H1 (cell line): ENCODE measurements around the gene CTBP2. TPM values are rescaled to one million over a fixed set of nuclear protein-coding genes. Genes with fewer than 3 reads are reported as not detected.

ENCODE experiments used
- CTCF ChIA-PET: fragments of 300-600 bp; sonication (Branson Sonifier 250); formaldehyde crosslinking; loops from one replicate; lab custom pipeline; 2021; ENCODE audit not compliant: partially characterized antibody; lab: Charles Lee
- POLR2A ChIA-PET: fragments of 300-600 bp; sonication (Branson Sonifier 250); formaldehyde crosslinking; loops from one replicate; lab custom pipeline; 2021; ENCODE audit warnings: inconsistent platforms; ENCODE audit not compliant: partially characterized antibody; lab: Charles Lee
- DNase-seq, 2 experiments: peaks; one replicate each; pipeline versions ENCODE4 v3.0.0 to v3.0.0-alpha.2; 2010 to 2022; ENCODE audit warnings: low spot score in 2 of 2, low read depth in 1 of 2, mixed read lengths in 1 of 2
- FAIRE-seq: peaks from 2 replicates; lab custom pipeline; 2011; peaks lifted over from hg19 to GRCh38; lab: Jason Lieb, UNC
- H2AFZ ChIP-seq: 2 replicates; pipeline ENCODE4 v1.8.1; 2012; ENCODE audit warnings: low read length, inconsistent platforms
- H2AK5ac ChIP-seq: 2 replicates; pipeline ENCODE4 v1.6.1; 2013; ENCODE audit warnings: low read depth, low read length
- H2BK120ac ChIP-seq: replicated peaks from 2 replicates; pipeline ENCODE3; 2013; ENCODE audit warnings: low read depth, low read length, inconsistent platforms
- H2BK12ac ChIP-seq: 2 replicates; pipeline ENCODE4 v1.6.1; 2013; ENCODE audit warnings: low read depth, low read length
- H2BK15ac ChIP-seq: 2 replicates; pipeline ENCODE4 v1.6.1; 2013; ENCODE audit warnings: low read length
- H2BK20ac ChIP-seq: 2 replicates; pipeline ENCODE4 v1.6.1; 2013; ENCODE audit warnings: low read length
- H2BK5ac ChIP-seq: 2 replicates; pipeline ENCODE4 v1.6.1; 2013; ENCODE audit warnings: low read depth, low read length
- H3K14ac ChIP-seq: 2 replicates; pipeline ENCODE4 v1.6.1; 2013; ENCODE audit warnings: inconsistent platforms; ENCODE audit not compliant: insufficient read length
- H3K18ac ChIP-seq: 2 replicates; pipeline ENCODE4 v1.6.1; 2013; ENCODE audit warnings: low read length; ENCODE audit errors: extremely low read depth
- H3K23ac ChIP-seq: 2 replicates; pipeline ENCODE4 v1.6.1; 2013; ENCODE audit warnings: inconsistent platforms; ENCODE audit not compliant: insufficient read length
- H3K23me2 ChIP-seq: 2 replicates; pipeline ENCODE4 v1.6.1; 2013; ENCODE audit warnings: low read depth, low read length
- H3K27ac ChIP-seq: 2 replicates; pipeline ENCODE4 v1.6.1; 2011; ENCODE audit warnings: low read depth, low read length, inconsistent platforms
- H3K27me3 ChIP-seq, 4 experiments: replicated peaks in 1 of 4; 1 replicate in 1 of 4; 2 replicates in 3 of 4; pipeline versions ENCODE4 v1.6.1 to v1.8.1; 2011 to 2013; ENCODE audit warnings: low read length in 3 of 4, mild to moderate bottlenecking in 3 of 4, inconsistent platforms in 2 of 4, mixed read lengths in 2 of 4, moderate library complexity in 1 of 4; ENCODE audit not compliant: control insufficient read depth in 3 of 4, insufficient read depth in 3 of 4; ENCODE audit errors: extremely low read depth in 1 of 4
- H3K36me3 ChIP-seq, 4 experiments: 2 replicates each; pipeline versions ENCODE4 v1.6.1 to v1.8.1; 2011 to 2013; ENCODE audit warnings: mild to moderate bottlenecking in 4 of 4, low read length in 3 of 4, moderate library complexity in 2 of 4, control low read depth in 1 of 4, inconsistent platforms in 1 of 4; ENCODE audit not compliant: insufficient read depth in 4 of 4, control insufficient read depth in 2 of 4
- H3K4ac ChIP-seq: replicated peaks from 2 replicates; pipeline ENCODE3; 2013; ENCODE audit warnings: low read length, low read depth, mixed read lengths, inconsistent platforms; ENCODE audit not compliant: insufficient read length
- H3K4me1 ChIP-seq, 4 experiments: replicated peaks in 1 of 4; 1 replicate in 1 of 4; 2 replicates in 3 of 4; pipeline versions ENCODE4 v1.6.1 to v1.8.1; 2011 to 2013; ENCODE audit warnings: low read length in 3 of 4, inconsistent platforms in 2 of 4, mixed read lengths in 1 of 4; ENCODE audit not compliant: insufficient read depth in 4 of 4, control insufficient read depth in 3 of 4
- H3K4me2 ChIP-seq, 2 experiments: 2 replicates each; pipeline versions ENCODE4 v1.6.1 to v1.8.1; 2011 to 2013; ENCODE audit warnings: low read depth in 2 of 2, low read length in 2 of 2, control low read depth in 1 of 2, inconsistent platforms in 1 of 2, mild to moderate bottlenecking in 1 of 2; ENCODE audit not compliant: insufficient read depth in 1 of 2
- H3K4me3 ChIP-seq, 4 experiments: fragments of 200-600, 300-600 bp in 1 of 4; sonication (generic), shearing (Covaris generic), sonication (Bioruptor Twin) in 1 of 4; 2 replicates each; pipeline versions ENCODE4 v1.5.1 to v1.8.1; 2011 to 2016; ENCODE audit warnings: low read length in 4 of 4, low read depth in 3 of 4, control low read depth in 2 of 4, inconsistent platforms in 2 of 4, mild to moderate bottlenecking in 2 of 4, mixed read lengths in 1 of 4, moderate library complexity in 1 of 4; ENCODE audit not compliant: insufficient read depth in 2 of 4; ENCODE audit errors: extremely low read depth in 1 of 4
- H3K56ac ChIP-seq: replicated peaks from 2 replicates; pipeline ENCODE3; 2013; ENCODE audit warnings: low read depth, mild to moderate bottlenecking, mixed read lengths, low read length, inconsistent platforms; ENCODE audit not compliant: insufficient read length
- H3K79me1 ChIP-seq: 2 replicates; pipeline ENCODE4 v1.6.1; 2013; ENCODE audit warnings: low read depth, low read length, control low read depth
- H3K79me2 ChIP-seq, 2 experiments: 2 replicates each; pipeline versions ENCODE4 v1.6.1 to v1.8.1; 2012 to 2013; ENCODE audit warnings: low read length in 2 of 2, mild to moderate bottlenecking in 2 of 2, inconsistent platforms in 1 of 2; ENCODE audit not compliant: insufficient read depth in 2 of 2, control insufficient read depth in 1 of 2
- H3K9ac ChIP-seq, 4 experiments: replicated peaks in 1 of 4; 1 replicate in 1 of 4; 2 replicates in 3 of 4; pipeline versions ENCODE4 v1.6.1 to v1.8.1; 2011 to 2013; ENCODE audit warnings: low read depth in 3 of 4, low read length in 3 of 4, control low read depth in 2 of 4, mild to moderate bottlenecking in 2 of 4, moderate library complexity in 2 of 4, inconsistent platforms in 1 of 4; ENCODE audit errors: extremely low read depth in 1 of 4
- H3K9me3 ChIP-seq, 2 experiments: 2 replicates each; pipeline versions ENCODE4 v1.6.1 to v1.8.1; 2012 to 2013; ENCODE audit warnings: mild to moderate bottlenecking in 2 of 2, moderate library complexity in 2 of 2, control low read depth in 1 of 2, inconsistent platforms in 1 of 2, low read depth in 1 of 2, low read length in 1 of 2, mixed read lengths in 1 of 2; ENCODE audit not compliant: insufficient read depth in 2 of 2
- H4K20me1 ChIP-seq, 2 experiments: replicated peaks in 1 of 2; 2 replicates each; pipeline versions ENCODE3 to v1.8.1; 2011 to 2013; ENCODE audit warnings: inconsistent platforms in 2 of 2, low read length in 2 of 2, mild to moderate bottlenecking in 1 of 2; ENCODE audit not compliant: insufficient read depth in 2 of 2, control insufficient read depth in 1 of 2
- H4K5ac ChIP-seq: 2 replicates; pipeline ENCODE4 v1.6.1; 2013; ENCODE audit warnings: low read length, low read depth, mixed read lengths, inconsistent platforms; ENCODE audit not compliant: insufficient read length
- H4K8ac ChIP-seq: 2 replicates; pipeline ENCODE4 v1.8.0; 2013; ENCODE audit warnings: mild to moderate bottlenecking, moderate library complexity, low read length, inconsistent platforms; ENCODE audit not compliant: insufficient read depth; ENCODE audit errors: extremely low read depth
- H4K91ac ChIP-seq: replicated peaks from 2 replicates; pipeline ENCODE3; 2013; ENCODE audit warnings: low read length, mixed read lengths, inconsistent platforms; ENCODE audit not compliant: insufficient read length
- ATF3 ChIP-seq: IDR thresholded peaks from 2 replicates; pipeline ENCODE4 v1.6.1; 2011; ENCODE audit warnings: low read depth, mild to moderate bottlenecking, low read length; ENCODE audit not compliant: insufficient read depth
- CBX5 ChIP-seq: fragments of 300-800, 300-1000 bp; sonication (generic); IDR thresholded peaks from 2 replicates; pipeline ENCODE4 v1.7.1; 2016; ENCODE audit warnings: antibody characterized with exemption, low read length, low read depth
- CHD2 ChIP-seq: IDR thresholded peaks from 2 replicates; pipeline ENCODE4 v1.6.1; 2012; ENCODE audit warnings: low read length, improper control_type of control experiment
- JUN ChIP-seq: IDR thresholded peaks from 2 replicates; pipeline ENCODE4 v1.6.1; 2011; ENCODE audit warnings: low read depth, mild to moderate bottlenecking, improper control_type of control experiment, low read length
- NRF1 ChIP-seq: IDR thresholded peaks from 2 replicates; pipeline ENCODE4 v1.6.1; 2011; ENCODE audit warnings: mild to moderate bottlenecking, low read depth, low read length, improper control_type of control experiment
- PHF8 ChIP-seq: fragments of 200-600 bp; sonication (generic); conservative IDR thresholded peaks from 2 replicates; pipeline ENCODE4 v1.7.1; 2012; ENCODE audit warnings: low read depth, mild to moderate bottlenecking, inconsistent platforms, low read length, moderate library complexity
- RBBP5 ChIP-seq: IDR thresholded peaks from 2 replicates; pipeline ENCODE4 v1.7.1; 2012; ENCODE audit warnings: low read depth, mild to moderate bottlenecking, inconsistent platforms, low read length, moderate library complexity, borderline replicate concordance
- SP4 ChIP-seq: IDR thresholded peaks from 2 replicates; pipeline ENCODE4 v1.6.1; 2012; ENCODE audit warnings: low read length, inconsistent platforms
- SRF ChIP-seq: IDR thresholded peaks from 2 replicates; pipeline ENCODE4 v1.6.1; 2011; ENCODE audit warnings: mild to moderate bottlenecking, low read depth, low read length, moderate library complexity
- TAF1 ChIP-seq: IDR thresholded peaks from 2 replicates; pipeline ENCODE4 v1.6.1; 2011; ENCODE audit warnings: mild to moderate bottlenecking, low read depth, low read length
- TCF12 ChIP-seq: IDR thresholded peaks from 2 replicates; pipeline ENCODE4 v1.6.1; 2011; ENCODE audit warnings: low read depth, mild to moderate bottlenecking, low read length
- USF2 ChIP-seq: IDR thresholded peaks from 2 replicates; pipeline ENCODE4 v1.6.1; 2011; ENCODE audit warnings: low read length, improper control_type of control experiment
- ZNF274 ChIP-seq: IDR thresholded peaks from 2 replicates; pipeline ENCODE4 v1.7.0; 2012; ENCODE audit warnings: low read length, borderline replicate concordance; ENCODE audit errors: extremely low read depth
- WGBS, 2 experiments: shearing (Covaris generic) in 1 of 2; methylation state at CpG; one replicate each; pipeline versions ENCODE4 v1.1.6 to v1.1.7; 2013 to 2015; ENCODE audit warnings: low lambda C conversion rate in 2 of 2, mixed read lengths in 2 of 2, inconsistent platforms in 1 of 2, low coverage in 1 of 2, missing lambda C conversion rate in 1 of 2; ENCODE audit not compliant: insufficient replicate concordance in 2 of 2, insufficient coverage in 1 of 2, insufficient read length in 1 of 2; ENCODE audit errors: extremely low coverage in 1 of 2, missing lambda C conversion rate in 1 of 2; 5-methylcytosine and 5-hydroxymethylcytosine counted together
- polyA plus RNA-seq, 7 experiments: library from polyadenylated mRNA; depleted of rRNA in 3 of 7; stranded (reverse) in 5 of 7; unstranded in 2 of 7; fragments of >200 nt in 5 of 7; fragments of 200-250 nt in 2 of 7; gene quantifications; 1 replicate in 5 of 7; 2 replicates in 1 of 7; 4 replicates in 1 of 7; pipeline versions ENCODE4 v1.2.1 to v1.2.3, GENCODE V29; 2011 to 2013; ENCODE audit warnings: missing spikeins in 2 of 7, mixed read lengths in 2 of 7
- total RNA-seq: library from RNA; stranded (reverse); fragmentation: NEBNext Ultra II Directional; extraction: Animal tissue kit (Norgen Biotek cat#: 25700); gene quantifications from 2 replicates; pipeline ENCODE4 v1.2.1, GENCODE V29; 2021

CTBP2 gene
- total and polyA plus RNA-seq, 2 of the 8 experiments (the other 6 are each of a cell fraction or from before 2014, with no cell fraction given) = 208 to 221 TPM

GRCh38 chr10:124946945-124947344 lies 213.4 kb downstream of the CTBP2 start:
- no peak overlapping the region for H3K18ac ChIP-seq
- H3K9me3 ChIP-seq = no peaks in the 10 kb centered on the region
- no peak overlapping the region for H4K91ac ChIP-seq
- no peaks in the 10 kb centered on the region for H3K27me3 ChIP-seq
- no peak overlapping the region for H3K56ac ChIP-seq
- no peak overlapping the region for H3K9ac ChIP-seq
- H4K5ac ChIP-seq = no peak overlapping the region
- H2BK20ac ChIP-seq = no peak overlapping the region
- WGBS, 2 experiments = 96% methylated on average over 2 of the region's 2 CpGs; no CpG with 5 or more reads in 1 of the 2 experiments
- no peaks in the 10 kb centered on the region for H3K23me2 ChIP-seq
- FAIRE-seq (no peak), DNase-seq (no peak)
- peaks cover 4 to 14% of the 10 kb centered on the region in 2 experiments for H4K20me1 ChIP-seq
- H3K4me2 ChIP-seq = no peak overlapping the region
- no peak overlapping the region for H2BK5ac ChIP-seq
- ChIA-PET POLR2A (interaction anchor here (1.0 kb wide), 1 partner anchor 30 kb away, joined by 5 read pairs; no protein-coding TSS in a partner anchor), CTCF (interaction anchor here (0.9 kb wide), 1 partner anchor 46 kb away, joined by 3 read pairs; no protein-coding TSS in a partner anchor)
- H3K27ac ChIP-seq = no peak overlapping the region
- no peak overlapping the region for H2AFZ ChIP-seq
- no peak overlapping the region for H2BK120ac ChIP-seq
- no peak overlapping the region for H3K23ac ChIP-seq
- H2AK5ac ChIP-seq = no peak overlapping the region
- H3K79me1 ChIP-seq = peaks cover 13% of the 10 kb centered on the region
- H3K4ac ChIP-seq = no peak overlapping the region
- H4K8ac ChIP-seq = no peak overlapping the region
- H2BK15ac ChIP-seq = no peak overlapping the region
- H2BK12ac ChIP-seq = no peak overlapping the region
- H3K79me2 ChIP-seq = peaks cover 7 to 97% of the 10 kb centered on the region in 2 experiments
- H3K4me1 ChIP-seq = peaks cover 0 to 17% (median 9%) of the 10 kb centered on the region in 4 experiments; a peak in 4 of 7 replicates
- H3K4me3 ChIP-seq = no peak overlapping the region
- H3K14ac ChIP-seq = no peak overlapping the region
- H3K36me3 ChIP-seq = peaks cover 0 to 8% (median 2%) of the 10 kb centered on the region in 4 experiments; a peak in 2 of 8 replicates
- TF ChIP-seq USF2 = no peak
- TF ChIP-seq NRF1 = no peak
- no peak for TF ChIP-seq TCF12
- TF ChIP-seq PHF8 = no peak
- no peak for TF ChIP-seq SP4
- no peak for TF ChIP-seq ZNF274
- no peak for TF ChIP-seq RBBP5
- no peak for TF ChIP-seq CBX5
- TF ChIP-seq CHD2 = no peak
- TF ChIP-seq TAF1 = no peak
- TF ChIP-seq SRF = no peak
- TF ChIP-seq ATF3 = no peak
- no peak for TF ChIP-seq JUN
